IPS-20b (cell line): Measurements from ENCODE around the gene PCSK9.

Source experiments
- H3K27ac ChIP-seq: one replicate; pipeline ENCODE4 v1.5.1; 2013; ENCODE audit warnings: low read length
- H3K27me3 ChIP-seq: 2 replicates; pipeline ENCODE4 v1.6.1; 2013; ENCODE audit warnings: mild to moderate bottlenecking, low read length, inconsistent platforms; ENCODE audit not compliant: insufficient read depth
- H3K36me3 ChIP-seq: 2 replicates; pipeline ENCODE4 v1.6.1; 2013; ENCODE audit warnings: low read depth, mild to moderate bottlenecking, inconsistent platforms, low read length, moderate library complexity; ENCODE audit not compliant: insufficient read depth
- H3K4me1 ChIP-seq: 2 replicates; pipeline ENCODE4 v1.6.1; 2013; ENCODE audit warnings: mild to moderate bottlenecking, control low read depth, inconsistent platforms, low read length, moderate library complexity; ENCODE audit not compliant: insufficient read depth
- H3K4me3 ChIP-seq: 2 replicates; pipeline ENCODE4 v1.5.1; 2013; ENCODE audit warnings: mild to moderate bottlenecking, low read length, inconsistent platforms
- H3K9ac ChIP-seq: 2 replicates; pipeline ENCODE4 v1.6.1; 2013; ENCODE audit warnings: low read depth, mild to moderate bottlenecking, inconsistent platforms, low read length, moderate library complexity
- H3K9me3 ChIP-seq: 2 replicates; pipeline ENCODE4 v1.6.1; 2013; ENCODE audit warnings: mild to moderate bottlenecking, low read depth, low read length, inconsistent platforms; ENCODE audit not compliant: insufficient read depth

PCSK9 gene

DNA sequence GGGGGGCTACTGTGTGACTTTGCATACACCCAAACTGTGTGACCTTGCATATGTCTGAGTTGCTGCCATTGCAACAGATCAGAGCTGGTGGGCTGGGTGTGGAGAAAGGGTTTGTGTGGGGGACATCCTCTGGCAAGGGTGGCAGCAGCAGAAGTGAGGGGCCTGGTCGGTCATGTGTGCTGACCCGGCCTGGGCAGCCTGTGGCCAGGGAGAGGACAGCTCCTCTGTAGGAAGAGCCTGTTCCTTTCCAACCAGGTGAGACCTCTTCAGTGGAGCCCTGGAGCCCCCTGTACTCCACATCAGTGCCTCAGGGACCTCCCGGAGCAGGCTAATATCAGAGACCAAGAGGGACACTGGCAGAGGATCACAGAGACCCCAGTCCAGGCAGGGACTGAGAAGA, 8.3 kb downstream of the PCSK9 start:
- H3K4me1 ChIP-seq: no peaks in the 10 kb centered on the region; the same call in 1 of the 2 replicates
- peaks cover 14% of the 10 kb centered on the region; the same call in 1 of the 2 replicates for H3K36me3 ChIP-seq
- no peak overlapping the region for H3K27ac ChIP-seq
- no peak overlapping the region for H3K4me3 ChIP-seq
- H3K9me3 ChIP-seq: no peaks in the 10 kb centered on the region
- H3K9ac ChIP-seq: no peak overlapping the region
- H3K27me3 ChIP-seq: no peaks in the 10 kb centered on the region

- H3K36me3 ChIP-seq: peaks cover 20% of the 10 kb centered on the region; the same call in 1 of the 2 replicates
- H3K27me3 ChIP-seq: no peaks in the 10 kb centered on the region
- no peak overlapping the region for H3K4me3 ChIP-seq
- no peaks in the 10 kb centered on the region for H3K9me3 ChIP-seq
- no peak overlapping the region for H3K9ac ChIP-seq
- H3K27ac ChIP-seq: no peak overlapping the region
- H3K4me1 ChIP-seq: no peaks in the 10 kb centered on the region
These were observed 9.3 kb downstream of the PCSK9 start for GRCh38 chr1:55048453-55049270.

DNA sequence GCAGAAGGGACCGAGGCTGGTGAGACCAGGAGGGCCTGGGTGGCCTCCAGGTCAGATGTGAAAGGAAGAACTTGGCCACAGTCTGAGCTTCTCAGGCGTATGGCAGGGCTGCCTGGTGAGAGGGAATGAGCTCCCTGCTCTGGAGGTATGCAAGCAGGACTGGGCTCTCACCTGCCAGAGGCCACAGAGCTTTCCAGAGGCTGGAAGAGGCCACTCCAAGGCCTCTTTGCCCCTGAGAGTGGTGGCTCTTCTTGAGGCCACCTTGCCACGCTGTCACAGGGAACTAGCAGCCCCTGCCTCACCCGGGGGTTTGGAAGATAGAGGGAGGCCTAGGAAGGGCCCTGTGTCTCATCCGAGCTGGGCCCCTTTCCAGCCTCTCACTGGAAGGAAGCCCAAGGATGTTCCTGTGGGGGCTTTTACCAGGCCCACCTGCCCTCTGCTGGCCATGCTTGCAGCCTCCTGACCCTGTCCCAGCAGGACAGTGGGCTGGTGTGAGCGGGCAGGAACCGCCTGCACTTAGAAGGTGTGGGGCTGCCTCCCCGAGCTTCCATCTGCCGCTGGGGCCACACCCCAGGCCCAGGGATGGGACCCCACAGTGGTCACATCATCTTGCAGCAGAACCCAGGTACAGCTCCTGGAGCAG, 10.0 kb downstream of the PCSK9 start:
- H3K9me3 ChIP-seq: no peaks in the 10 kb centered on the region
- no peak overlapping the region for H3K4me3 ChIP-seq
- no peak overlapping the region for H3K9ac ChIP-seq
- peaks cover 20% of the 10 kb centered on the region; the same call in 1 of the 2 replicates for H3K36me3 ChIP-seq
- no peak overlapping the region for H3K27ac ChIP-seq
- H3K4me1 ChIP-seq: no peaks in the 10 kb centered on the region
- H3K27me3 ChIP-seq: no peaks in the 10 kb centered on the region

- no peaks in the 10 kb centered on the region for H3K27me3 ChIP-seq
- peaks cover 15% of the 10 kb centered on the region; the same call in 1 of the 2 replicates for H3K36me3 ChIP-seq
- H3K4me1 ChIP-seq: no peaks in the 10 kb centered on the region
- no peak overlapping the region for H3K4me3 ChIP-seq
- no peak overlapping the region for H3K27ac ChIP-seq
- no peak overlapping the region for H3K9ac ChIP-seq
- no peaks in the 10 kb centered on the region for H3K9me3 ChIP-seq
These were observed 10.5 kb downstream of the PCSK9 start for GRCh38 chr1:55049914-55050278.

DNA sequence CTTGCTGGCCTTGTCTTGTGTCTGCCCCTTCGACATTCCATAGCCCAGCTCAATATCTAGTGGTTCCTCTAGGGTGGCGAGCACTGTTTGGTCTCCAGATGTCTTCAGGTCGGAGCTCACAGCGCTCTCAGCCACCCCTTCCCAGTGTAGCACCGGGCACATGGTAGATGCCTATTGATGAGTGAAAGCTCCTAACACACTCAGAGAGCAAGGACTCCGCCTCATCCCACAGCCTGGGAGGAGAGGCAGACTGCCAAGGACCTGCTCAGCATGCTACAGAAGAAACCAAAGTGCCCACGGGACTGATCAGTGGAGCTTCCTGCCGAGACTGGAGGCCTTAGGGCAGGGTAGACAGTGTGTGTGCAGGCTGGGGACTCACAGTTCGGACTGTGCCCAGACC, 10.9 kb downstream of the PCSK9 start:
- H3K9me3 ChIP-seq: no peaks in the 10 kb centered on the region
- no peak overlapping the region for H3K27ac ChIP-seq
- no peaks in the 10 kb centered on the region for H3K27me3 ChIP-seq
- H3K36me3 ChIP-seq: peaks cover 13% of the 10 kb centered on the region; the same call in 1 of the 2 replicates
- H3K4me3 ChIP-seq: no peak overlapping the region
- H3K9ac ChIP-seq: no peak overlapping the region
- no peaks in the 10 kb centered on the region for H3K4me1 ChIP-seq

GRCh38 chr1:55051169-55051568, 11.8 kb downstream of the PCSK9 start:
- Histone ChIP-seq H3K9ac (no peak overlapping the region), H3K9me3 (no peaks in the 10 kb centered on the region), H3K27me3 (no peaks in the 10 kb centered on the region), H3K4me3 (no peak overlapping the region), H3K4me1 (no peaks in the 10 kb centered on the region), H3K27ac (no peak overlapping the region), H3K36me3 (peaks cover 13% of the 10 kb centered on the region; the same call in 1 of the 2 replicates)

GRCh38 chr1:55051621-55052020, 12.3 kb downstream of the PCSK9 start:
- Histone ChIP-seq H3K9ac (no peak overlapping the region), H3K4me3 (no peak overlapping the region), H3K9me3 (no peaks in the 10 kb centered on the region), H3K27ac (no peak overlapping the region), H3K36me3 (peaks cover 13% of the 10 kb centered on the region; the same call in 1 of the 2 replicates), H3K27me3 (no peaks in the 10 kb centered on the region), H3K4me1 (no peaks in the 10 kb centered on the region)

DNA sequence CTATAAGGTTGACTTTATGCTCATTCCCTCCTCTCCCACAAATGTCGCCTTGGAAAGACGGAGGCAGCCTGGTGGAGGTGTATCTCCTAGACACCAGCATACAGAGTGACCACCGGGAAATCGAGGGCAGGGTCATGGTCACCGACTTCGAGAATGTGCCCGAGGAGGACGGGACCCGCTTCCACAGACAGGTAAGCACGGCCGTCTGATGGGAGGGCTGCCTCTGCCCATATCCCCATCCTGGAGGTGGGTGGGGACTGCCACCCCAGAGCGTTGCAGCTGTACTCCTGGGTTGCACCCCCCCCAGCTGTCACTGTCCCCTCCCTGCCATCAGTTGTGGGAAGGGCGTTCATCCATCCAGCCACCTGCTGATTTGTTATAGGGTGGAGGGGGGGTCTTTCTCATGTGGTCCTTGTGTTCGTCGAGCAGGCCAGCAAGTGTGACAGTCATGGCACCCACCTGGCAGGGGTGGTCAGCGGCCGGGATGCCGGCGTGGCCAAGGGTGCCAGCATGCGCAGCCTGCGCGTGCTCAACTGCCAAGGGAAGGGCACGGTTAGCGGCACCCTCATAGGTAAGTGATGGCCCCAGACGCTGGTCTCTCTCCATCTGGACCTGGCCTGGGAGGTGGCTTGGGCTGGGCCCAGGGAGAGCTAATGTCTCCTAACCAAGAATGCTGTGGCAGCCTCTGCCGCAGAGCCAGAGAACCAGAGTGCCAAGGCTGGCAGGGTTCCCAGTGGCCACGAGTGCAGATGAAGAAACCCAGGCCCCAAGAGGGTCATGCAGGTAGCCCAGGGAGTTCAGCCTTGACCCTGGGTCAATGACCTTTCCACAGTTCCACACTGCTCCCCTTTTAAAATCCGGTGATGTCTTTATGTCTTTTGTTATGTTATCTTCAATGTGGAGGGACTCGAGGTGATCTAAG, 13.1 kb downstream of the PCSK9 start:
- Histone ChIP-seq H3K4me1 (no peaks in the 10 kb centered on the region), H3K9me3 (no peaks in the 10 kb centered on the region), H3K27me3 (no peaks in the 10 kb centered on the region), H3K4me3 (no peak overlapping the region), H3K36me3 (peaks cover 13% of the 10 kb centered on the region; the same call in 1 of the 2 replicates), H3K9ac (no peak overlapping the region), H3K27ac (no peak overlapping the region)

DNA sequence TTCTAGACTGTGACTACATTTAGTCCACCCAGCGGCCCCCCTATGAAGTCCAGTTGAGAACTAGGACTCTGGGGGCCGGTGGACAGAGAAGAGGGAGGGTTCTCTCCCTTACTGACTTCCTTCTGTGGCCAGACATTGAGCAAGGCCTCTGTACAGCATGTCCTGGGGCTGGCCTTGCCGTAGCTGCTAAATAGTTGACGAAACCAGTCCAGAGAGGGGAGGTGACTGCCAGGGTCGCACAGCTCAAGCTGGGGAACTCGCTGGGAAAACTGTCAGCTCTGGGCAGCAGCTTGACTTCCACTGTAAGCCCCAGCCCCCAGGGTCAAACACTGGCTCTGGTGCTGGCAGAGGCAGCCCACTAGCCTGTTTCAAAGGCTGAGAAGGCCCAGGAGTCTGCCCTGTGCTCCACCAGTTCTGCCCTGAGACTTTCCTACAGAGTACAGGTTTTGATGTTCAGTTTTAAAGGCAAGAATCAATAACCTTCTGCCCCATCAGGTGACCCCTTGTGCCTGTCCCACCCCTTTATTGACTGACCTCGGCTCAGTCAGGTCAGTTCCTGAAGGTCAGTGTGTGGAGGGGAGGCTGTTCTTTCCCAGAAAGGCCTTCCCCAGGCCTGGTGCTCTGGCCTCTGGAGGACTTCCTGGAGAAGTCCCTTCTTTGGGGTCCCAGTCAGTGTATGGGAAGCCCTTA, 14.1 kb downstream of the PCSK9 start:
- H3K27me3 ChIP-seq: no peaks in the 10 kb centered on the region
- no peaks in the 10 kb centered on the region for H3K4me1 ChIP-seq
- H3K27ac ChIP-seq: no peak overlapping the region
- no peak overlapping the region for H3K4me3 ChIP-seq
- H3K9me3 ChIP-seq: no peaks in the 10 kb centered on the region
- H3K36me3 ChIP-seq: peaks cover 13% of the 10 kb centered on the region; the same call in 1 of the 2 replicates
- H3K9ac ChIP-seq: no peak overlapping the region

DNA sequence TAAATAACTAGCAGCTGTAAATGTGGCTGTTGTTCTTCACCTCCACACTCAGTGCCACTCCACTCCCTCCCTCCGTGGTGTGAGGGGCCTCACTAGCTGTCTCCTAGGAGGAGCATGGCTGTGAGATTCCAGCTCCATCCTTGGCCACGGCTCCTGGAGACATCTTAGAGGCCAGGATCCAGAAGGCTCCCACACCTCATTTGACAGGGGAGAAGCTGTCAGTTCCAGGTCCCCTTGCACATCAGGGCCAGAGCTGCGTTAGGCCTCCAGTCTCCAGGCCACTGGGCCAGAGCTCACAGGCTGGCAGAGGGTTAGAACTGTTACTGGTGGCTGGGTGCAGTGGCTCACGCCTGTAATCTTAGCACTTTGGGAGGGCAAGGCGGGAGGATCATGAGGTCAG, 15.0 kb downstream of the PCSK9 start:
- H3K9me3 ChIP-seq: no peaks in the 10 kb centered on the region
- no peaks in the 10 kb centered on the region for H3K27me3 ChIP-seq
- H3K4me1 ChIP-seq: no peaks in the 10 kb centered on the region
- H3K9ac ChIP-seq: no peak overlapping the region
- H3K36me3 ChIP-seq: peaks cover 10% of the 10 kb centered on the region; the same call in 1 of the 2 replicates
- H3K27ac ChIP-seq: no peak overlapping the region
- H3K4me3 ChIP-seq: no peak overlapping the region
